Cerebellar cortex (tissue), 1 donor: ENCODE data around the gene FSTL5.

ENCODE experiments used
- DNase-seq: peaks from one replicate; pipeline ENCODE4 v3.0.0-alpha.2; 2015; ENCODE audit warnings: low spot score

The FSTL5 gene

GRCh38 chr4:161583549-161583948 lies 580.3 kb downstream of the FSTL5 start:
- DNase-seq, result no peak

- DNase-seq, result no peak
Observed at GRCh38 chr4:161581262-161582230, 582.3 kb downstream of the FSTL5 start.

DNA sequence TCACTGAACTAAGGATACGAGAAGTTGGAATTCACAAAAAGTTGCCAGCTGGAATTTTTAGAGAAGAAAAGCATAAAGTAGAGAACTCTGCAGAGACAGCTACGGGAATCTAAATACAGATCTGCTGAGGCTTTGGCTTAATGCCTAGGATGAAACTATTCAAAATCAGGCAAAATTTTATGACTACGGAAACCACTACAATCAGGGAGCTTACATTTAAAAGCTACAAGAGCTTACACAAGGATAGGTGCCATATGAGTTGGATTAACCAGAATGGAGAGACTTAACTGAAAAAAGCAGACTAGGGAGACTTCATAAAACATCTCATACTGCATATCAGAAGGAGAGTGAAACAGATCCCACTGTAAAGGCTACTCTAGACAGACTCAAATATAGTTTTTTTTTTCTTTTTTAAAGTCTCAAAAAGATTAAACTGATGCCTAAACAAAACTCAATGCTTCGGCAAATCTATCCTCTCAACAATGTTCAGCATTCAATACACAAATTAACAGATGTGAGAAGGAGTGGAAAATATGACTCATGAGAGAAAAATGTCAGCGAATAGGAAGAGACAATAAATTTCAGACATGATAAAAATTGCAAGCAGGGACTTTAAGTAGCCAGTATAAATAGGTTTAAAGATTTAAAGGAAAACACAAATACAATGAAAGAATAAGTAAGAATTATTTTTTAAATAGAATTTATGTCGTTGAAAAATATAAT lies 586.1 kb downstream of the FSTL5 start:
- DNase-seq, result no peak

DNA sequence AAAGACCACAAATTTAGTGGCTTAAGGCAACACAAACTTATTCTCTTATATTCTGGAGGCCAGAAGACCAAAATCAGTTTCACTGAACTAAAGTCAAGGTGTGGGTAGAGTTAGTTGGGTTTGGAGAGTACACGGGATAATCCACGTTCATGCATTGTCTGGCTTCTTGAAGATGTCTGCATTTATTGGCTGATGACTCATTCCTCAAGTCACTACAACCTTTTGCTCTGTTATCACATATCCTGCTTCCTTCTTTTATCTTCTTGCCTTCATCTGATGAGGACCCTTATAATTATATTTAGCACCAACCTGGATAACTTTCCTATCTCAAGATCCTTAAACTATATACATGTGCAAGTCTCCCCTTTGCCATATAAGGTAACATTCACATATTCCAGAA lies 590.0 kb downstream of the FSTL5 start:
- DNase-seq, result no peak

- DNase-seq, result no peak
Observed at GRCh38 chr4:161564230-161564834, 599.5 kb downstream of the FSTL5 start.

DNA sequence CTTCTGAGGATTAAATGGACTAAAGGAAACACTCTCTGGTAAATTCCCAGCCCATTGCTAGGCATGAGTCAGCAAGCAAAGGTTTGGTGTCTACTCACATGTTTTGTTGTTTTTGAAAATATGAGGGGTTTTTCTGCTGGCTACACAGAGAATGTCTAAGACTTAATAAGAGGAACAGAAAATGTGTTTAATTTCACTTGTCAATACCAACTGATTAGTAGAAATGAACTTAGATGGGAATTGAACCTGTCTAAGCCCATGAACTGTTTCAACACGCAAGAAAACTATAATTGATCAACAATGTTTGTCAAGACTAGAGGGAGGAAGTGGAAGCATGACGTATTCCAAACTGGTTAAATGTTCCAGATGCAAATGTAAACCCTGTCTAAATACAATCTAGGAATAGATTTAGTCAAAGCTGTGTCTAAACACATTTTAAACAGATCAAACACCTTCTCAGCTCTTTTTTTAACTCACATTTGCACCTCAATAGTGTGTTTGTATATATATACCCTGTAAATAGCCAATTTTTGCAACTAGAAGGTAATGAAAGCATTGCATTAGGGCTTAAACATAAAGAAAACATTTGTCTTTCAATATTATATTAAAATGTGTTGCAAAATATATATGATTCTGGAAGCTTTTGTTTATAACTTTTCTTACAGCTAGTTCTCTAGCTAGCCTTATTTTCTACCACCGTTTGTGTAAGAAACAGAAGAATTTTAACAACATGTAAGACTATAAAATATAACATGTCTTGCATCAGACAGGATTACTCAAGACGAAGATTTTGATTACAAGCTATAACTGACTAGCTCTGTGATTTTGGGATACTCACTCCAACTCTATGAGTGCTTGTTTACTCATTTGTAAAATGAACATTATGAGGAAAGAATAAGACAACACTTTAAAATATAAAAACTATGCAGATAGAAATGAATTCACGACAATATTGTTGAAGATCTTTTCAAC lies 607.8 kb downstream of the FSTL5 start:
- DNase-seq, result peak; percentile 15

GRCh38 chr4:161554372-161554990 lies 609.3 kb downstream of the FSTL5 start:
- peak; percentile 16 for DNase-seq

GRCh38 chr4:161546902-161547301 lies 616.9 kb downstream of the FSTL5 start:
- DNase-seq, result no peak

- no peak for DNase-seq
Observed at GRCh38 chr4:161540265-161540664, 623.5 kb downstream of the FSTL5 start.

- DNase-seq, result no peak
Observed at GRCh38 chr4:161538941-161539340, 624.9 kb downstream of the FSTL5 start.

- no peak for DNase-seq
Observed at GRCh38 chr4:161530710-161531109, 633.1 kb downstream of the FSTL5 start.

- DNase-seq, result no peak
Observed at GRCh38 chr4:161525121-161525520, 638.7 kb downstream of the FSTL5 start.

GRCh38 chr4:161522031-161522430 lies 641.8 kb downstream of the FSTL5 start:
- DNase-seq, result peak; percentile 83

GRCh38 chr4:161519611-161520010 lies 644.2 kb downstream of the FSTL5 start:
- DNase-seq, result no peak

DNA sequence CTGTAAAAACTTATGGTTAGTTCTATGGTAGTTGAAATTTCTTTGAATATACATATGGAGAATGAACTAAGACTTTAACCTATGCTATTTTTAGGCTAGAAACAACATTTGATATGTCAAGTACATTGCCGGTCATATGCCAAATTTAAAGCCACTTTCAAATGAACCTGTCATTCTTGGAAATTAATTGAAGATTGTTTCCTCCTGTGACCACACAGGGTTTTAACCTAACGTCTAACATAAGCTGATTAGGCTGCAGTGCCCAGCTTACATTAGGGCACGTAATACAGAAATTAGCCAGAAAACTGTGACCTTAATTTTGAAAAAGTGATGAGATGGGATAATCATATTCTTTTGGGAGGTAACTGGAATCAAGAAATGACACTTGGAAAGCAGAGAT lies 645.9 kb downstream of the FSTL5 start:
- no peak for DNase-seq

GRCh38 chr4:161505141-161505540 lies 658.7 kb downstream of the FSTL5 start:
- DNase-seq, result no peak

DNA sequence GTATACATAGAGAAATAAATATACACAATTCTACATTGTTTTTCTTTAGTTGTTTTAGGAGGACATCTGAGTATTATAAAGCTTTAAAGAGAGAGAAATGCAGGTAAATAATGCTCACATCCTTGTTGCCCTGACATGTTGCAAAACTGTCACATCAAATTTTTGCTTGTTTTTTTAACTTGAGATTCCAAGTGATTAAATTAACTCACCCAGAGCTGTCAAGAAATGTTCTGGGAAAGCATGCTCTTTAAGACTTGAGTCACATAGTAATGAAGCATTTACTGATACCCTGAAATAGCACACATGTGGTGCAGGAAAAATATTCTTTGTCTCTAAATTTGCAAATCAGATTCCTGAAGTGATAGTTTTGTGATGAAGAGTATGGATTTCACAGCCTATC lies 665.6 kb downstream of the FSTL5 start:
- no peak for DNase-seq

GRCh38 chr4:161486461-161486860 lies 677.3 kb downstream of the FSTL5 start:
- no peak for DNase-seq

- no peak for DNase-seq
Observed at GRCh38 chr4:161466316-161466715, 697.5 kb downstream of the FSTL5 start.

GRCh38 chr4:161463436-161463835 lies 700.4 kb downstream of the FSTL5 start:
- peak; percentile 53 for DNase-seq

DNA sequence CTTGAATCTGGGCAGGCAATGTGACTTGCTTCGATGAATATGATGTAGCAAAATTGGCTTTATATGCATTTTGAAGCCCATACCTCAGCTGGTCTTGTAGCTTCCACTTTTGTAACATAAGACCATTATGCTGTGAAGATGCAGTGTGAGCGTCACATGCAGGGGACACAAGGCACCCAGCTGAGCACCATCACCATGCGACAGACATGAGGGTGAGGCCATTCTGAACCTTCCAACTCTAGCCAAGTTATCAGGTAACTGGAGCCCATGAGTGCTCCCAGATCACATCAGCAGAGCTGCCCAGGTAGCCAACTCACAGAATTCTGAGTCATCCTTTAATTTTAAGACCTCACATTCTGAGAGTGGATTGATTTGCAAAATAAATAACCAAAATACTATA lies 705.9 kb downstream of the FSTL5 start:
- no peak for DNase-seq
